ENCODE data around the gene RUFY4. TPM values are rescaled to one million over a fixed set of nuclear protein-coding genes. Genes with fewer than 3 reads are reported as not detected.
"Not testable (repeated sequence)": the region's sequence is repeated elsewhere in the genome, so short reads cannot be mapped to it uniquely, and the experiment has no call there.

The RUFY4 gene
- total RNA-seq, 1 experiment from 2014 or later = not detected

DNA sequence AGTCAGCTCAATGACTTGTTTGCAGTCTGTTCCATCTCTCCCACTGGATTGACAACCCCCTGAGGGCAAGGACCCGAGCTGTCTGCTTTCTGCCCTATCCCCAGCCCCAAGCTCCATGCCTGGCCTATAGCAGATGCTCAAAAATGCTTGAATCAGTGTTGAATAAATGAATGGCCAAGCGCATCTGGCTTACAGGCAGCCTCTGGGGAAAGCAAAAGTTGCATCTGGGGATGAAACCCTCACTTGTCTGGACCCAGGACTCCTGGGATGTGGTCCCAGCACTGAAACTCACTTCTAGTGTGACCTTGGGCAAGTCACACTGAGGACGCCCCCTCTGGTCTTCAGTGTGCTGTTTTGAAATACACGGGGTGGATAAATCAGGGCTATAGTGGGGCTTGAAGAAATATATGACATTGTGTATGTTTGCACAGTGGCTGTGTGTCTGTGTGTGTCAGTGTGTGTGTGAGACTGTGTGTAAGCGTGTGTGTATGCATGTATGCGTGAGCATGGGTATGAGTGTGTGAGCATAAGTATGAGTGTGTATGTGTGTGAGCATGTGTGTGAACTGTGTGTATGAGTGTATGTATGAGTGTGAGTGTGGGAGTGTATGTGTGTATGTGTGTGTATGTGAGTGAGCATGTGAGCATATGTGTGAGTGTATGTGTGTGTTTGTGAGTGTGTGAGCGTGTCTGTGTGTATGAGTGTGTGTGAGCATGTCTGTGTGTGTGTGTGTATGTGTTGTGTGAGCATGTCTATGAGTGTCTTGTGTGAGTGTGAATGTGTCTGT is 38.5 kb upstream of the RUFY4 start:
- no peak for DNase-seq (ENCODE audit: low read depth)

DNA sequence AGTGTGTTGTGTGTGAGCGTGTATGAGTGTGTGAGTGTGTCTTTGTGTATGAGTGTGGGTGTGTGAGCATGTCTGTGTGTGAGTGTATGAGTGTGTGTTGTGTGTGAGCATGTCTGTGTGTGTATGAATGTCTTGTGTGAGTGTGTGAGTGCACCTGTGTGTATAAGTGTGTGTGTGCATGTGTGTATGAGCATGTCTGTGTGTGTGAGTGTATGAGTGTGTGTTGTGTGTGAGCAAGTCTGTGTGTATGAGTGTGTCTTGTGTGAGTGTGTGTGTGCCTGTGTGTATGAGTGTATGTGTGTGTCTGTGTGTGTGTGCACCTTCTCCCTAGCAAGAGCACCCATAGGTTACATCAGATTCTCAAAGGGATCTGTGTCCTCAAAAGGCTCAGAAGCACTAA is 37.8 kb upstream of the RUFY4 start:
- no peak for DNase-seq (ENCODE audit: low read depth)

DNA sequence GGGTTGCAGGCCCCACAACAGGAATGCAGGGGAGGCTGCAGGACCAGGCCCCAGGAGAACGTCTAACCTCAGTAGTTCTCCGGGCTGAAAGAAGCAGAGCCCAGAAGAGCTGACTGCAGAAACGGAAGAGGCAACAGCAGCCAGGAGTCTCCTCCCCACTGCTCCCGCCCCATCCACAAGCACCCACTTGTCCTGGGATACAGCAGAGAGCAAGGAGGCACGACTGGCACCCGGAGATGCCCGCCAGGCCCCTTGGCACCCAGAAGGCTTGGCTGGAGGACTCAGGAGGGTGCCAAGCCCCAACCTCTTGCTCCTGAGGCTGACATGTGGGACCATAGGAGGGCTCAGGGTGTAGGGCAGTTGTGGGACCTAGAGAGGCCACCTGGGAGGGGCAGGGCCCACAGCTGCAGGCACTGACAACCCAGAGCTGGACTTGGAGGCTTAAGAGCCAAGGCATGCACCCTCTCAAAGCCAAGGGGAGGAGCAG is 37.2 kb upstream of the RUFY4 start:
- DNase-seq (ENCODE audit: low read depth) = no peak

DNA sequence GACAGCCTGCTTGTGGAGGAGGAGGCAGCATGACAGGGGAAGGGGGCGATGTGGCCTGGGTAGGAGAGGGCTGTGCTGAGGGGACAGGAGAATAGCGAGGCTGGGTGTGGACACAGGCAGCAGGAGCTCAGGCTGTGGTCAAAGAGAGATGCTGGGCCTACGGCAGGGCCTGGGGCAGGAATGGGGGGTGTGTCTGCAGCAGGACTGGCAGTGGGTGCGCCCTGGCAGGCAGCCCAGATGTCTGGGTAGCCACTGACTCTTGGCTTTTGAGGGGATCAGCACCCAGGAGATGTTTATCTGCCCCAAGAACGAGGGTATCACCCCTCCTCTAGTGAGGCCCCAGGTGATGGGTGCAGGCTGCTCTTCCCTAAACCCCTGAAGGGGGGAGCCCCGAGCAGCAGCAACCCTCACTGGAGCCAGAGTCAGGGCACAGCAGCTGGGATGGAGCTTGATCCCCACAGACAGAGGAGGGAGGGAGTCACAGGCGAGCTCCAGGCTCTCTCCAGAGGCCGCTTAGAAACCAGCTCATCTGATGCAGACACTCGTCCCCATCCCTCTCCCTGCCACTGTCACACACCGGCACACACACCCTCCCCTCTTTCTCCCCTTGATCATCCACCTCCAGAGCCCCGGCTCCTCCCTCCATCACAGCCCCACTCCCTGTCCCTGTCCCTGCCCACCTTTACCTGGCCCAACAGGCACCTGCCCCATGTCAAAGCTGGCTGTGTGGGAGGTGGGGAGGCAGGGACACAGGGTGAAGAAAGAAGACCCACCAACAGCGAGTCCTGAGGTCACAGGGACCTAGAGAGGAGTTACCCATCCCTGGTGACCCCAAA is 36.5 kb upstream of the RUFY4 start:
- DNase-seq (ENCODE audit: low read depth) = no peak

DNA sequence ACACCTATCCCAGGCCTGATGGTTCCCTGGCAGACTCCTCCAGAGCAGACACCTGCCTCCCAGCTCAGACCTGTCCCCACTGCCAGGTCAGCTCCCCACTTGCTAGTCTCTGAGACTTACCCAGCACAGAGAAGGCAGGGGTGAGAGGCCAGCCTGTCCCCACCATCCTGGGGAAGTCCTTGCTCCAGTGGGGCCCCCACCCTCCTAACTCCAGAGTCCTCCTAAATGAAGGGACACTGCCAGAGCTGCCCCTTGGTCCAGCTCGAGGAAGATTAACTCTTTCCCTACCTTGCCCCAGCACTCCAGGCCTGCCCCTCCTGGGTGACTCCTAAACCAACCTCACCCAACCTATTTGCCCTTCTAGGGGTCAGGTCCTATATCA is 35.9 kb upstream of the RUFY4 start:
- no peak for DNase-seq (ENCODE audit: low read depth)

DNA sequence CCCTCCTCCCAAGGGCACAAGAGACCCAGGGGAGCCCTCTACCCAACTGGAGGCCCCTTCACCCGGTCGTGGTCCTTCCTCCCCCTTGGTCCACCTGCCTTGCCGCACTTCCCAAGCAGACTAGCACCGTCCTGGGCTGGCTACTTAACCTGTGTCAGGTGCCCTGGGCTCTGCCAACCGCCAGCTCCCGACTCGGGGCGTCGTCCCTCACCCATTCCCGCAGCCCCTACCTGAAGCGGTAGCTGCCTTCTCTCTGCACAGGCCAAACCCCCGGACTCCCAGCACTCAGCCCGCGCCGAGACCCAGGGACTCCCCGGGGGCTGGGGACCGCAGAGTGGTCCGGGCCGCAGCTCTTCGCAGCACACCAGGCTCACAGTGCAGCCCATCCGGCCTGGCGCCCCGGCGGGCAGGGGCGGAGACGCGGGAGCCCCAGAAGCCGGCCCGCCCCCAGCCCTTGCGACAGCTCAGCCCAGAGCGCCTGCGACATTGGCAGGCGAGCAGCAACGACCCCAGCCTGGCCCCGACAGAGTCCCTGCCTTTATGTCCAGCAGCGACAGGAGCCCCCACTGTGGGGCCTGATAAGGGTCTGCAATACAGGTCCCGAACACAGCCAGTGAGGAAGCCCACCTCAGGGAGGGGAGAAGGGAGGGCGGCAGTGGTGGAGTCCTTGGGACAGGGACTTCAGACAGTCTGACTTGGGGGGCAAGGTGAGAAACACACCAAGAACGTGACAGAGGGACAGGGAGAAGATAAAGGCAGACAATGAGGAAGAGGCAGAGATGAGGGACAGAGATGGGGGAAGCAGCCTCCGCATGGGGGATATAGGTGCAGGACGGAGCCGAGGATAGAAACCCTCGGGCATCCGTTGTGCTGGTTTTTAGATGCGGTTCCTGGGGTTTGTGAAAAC is 35.2 kb upstream of the RUFY4 start:
- no peak for DNase-seq (ENCODE audit: low read depth)

DNA sequence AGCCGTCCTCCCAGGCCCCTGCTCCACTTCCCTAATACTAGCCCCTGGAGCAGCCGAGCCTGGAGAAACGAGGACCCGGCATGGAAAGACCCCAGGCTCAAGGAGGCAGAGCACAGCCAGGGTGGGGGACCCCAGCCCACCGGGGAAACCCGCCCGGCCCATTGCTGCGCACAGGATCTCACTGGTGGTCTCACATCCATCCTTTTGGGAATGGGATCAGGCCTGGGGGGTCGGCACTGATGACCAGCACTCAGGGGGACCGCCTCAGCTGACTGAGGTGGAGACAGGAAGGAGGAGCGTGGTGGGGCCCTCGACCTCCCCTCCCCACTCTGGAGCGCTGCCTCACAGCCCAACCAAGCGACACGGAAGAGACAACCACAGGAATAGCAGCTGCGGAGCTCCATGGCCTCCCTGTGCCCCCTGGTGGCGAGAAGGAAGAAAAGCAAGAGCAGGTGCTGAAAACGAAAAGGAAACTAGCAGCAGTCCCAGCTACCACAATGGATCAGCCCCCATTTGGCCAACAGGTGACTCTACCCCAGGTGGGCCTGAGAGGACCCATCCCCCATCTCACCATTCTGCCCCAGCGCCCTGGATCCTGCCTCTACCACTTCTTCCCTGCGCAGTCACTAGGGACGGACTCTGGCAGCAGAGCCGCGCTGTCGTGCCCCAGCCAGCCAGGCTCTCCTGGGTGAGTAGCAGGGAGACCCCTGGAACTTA is 34.4 kb upstream of the RUFY4 start:
- DNase-seq (ENCODE audit: low read depth) = peak; percentile 63

DNA sequence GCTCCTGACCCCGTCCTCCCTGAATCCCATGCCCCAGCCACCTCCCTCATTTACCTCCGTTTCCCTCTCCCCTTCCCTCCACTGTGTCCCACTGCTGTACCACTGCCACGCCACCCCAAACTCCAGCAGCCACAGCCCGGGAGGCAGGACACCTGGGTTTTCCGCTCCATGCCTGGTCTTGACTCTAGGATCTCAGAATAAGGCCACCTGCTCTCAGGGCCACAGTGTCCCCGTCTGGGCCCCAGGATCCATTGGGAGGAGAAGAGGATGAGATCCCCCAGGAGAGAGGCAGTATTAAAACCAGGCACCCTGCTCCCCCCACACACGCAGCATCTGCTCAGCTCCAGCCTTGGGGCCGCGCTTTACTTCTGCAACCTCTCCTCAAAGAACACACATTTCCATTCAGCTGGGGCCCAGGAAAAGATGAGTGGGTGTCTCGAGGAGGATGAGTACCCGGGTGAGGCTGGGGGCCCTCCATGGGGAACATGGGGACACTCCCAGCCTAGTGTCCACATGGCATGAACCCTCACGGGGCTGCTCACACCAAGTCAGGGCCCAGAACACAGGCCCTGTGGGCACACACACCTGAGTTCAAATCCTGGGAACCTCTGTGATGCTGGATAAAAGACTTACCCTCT is 33.5 kb upstream of the RUFY4 start:
- no peak for DNase-seq (ENCODE audit: low read depth)

DNA sequence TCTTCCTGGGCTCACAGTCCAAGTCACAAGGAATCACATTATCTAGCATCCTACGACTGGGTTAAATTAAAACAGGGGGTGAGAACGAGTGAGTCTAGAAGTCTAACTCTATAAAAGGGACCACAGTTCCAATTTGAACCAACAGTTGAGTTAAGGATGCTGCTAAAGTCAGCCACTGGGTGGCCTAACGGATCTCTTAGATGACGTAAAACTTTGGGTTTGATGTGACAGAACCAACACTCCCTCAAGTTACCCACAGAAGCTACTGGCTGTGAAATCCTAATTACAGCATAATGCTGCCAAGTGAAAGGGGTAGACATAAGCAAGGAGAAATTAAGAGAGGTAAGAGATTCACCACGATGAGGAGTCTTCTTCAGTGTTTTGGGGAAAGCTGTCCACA is 32.7 kb upstream of the RUFY4 start:
- DNase-seq (ENCODE audit: low read depth) = no peak

DNA sequence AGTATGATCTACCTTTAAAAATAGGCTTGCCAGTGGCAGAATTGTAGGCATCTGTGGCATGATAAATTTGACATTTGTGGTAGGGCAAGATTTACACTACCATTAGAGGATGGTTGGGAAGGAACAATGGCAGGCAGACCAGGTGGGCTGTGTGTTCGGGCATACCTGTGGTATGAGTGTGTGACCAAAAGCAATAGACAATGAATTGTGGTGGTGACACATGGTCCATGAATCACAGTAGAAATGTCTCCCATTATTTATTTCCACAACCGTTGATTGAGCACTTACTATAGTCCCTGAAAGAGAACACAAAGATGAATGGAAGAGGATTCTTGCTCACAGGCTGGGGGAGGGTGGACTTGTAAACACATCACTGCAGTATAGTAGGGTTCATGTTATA is 29.9 kb upstream of the RUFY4 start:
- DNase-seq (ENCODE audit: low read depth) = peak; percentile 58

DNA sequence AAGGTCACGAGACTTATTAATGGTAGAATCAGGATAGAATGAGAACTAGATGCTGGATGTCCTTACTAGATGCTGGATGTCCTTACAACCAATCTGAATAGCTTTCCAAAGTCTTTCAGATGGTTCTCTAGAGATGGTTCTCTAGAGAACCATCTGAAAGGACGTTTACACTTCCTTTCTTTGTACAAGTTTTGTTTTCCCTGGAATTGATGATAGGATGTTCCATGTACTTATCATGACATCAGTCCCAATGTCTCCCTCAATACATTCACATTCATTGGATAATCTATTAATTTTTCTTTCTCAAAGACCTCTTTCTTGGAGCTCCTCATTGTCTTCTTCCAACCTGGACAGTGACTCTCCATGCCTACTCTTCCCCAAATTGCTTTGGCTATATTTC is 28.2 kb upstream of the RUFY4 start:
- DNase-seq (ENCODE audit: low read depth) = no peak

DNA sequence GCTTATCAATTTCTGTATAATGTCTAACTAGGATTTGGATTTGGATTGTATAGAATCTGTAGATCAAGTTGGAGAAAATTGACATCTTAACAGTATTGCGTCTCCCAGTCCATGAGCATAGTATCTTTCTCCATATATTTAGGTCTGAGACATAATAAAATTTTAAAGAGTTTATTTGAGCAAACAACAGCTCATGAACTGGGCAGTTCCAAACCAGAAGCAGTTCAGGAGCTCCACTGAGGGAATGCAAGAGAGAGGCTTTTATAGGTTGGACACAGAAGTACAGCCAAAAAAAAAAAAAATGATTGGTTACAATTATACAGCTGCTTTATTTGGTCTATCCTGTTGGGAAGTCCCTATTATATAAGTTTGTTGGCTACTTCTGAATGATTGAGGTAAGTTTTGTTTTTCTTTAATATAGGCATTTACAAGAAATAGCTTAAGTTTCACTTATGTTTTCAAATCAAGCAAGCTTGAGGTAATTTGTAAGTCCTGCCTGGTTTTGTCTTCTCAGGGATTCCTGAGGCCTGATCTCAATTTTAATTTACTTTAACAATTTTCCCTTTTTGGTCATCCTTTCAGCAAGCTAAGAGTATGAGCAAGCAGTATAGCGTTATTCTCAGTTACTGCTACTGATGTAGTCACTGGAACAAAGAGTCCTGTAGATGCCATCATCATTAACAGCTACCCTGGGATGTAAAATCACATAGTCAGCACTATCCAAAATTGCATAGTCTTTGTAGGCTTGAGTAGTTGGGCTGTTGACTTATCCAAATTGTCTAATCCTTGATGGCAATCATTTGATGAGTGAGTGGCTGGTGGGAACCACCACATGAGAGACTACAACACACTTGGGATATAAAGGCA is 27.5 kb upstream of the RUFY4 start:
- DNase-seq (ENCODE audit: low read depth) = no peak

DNA sequence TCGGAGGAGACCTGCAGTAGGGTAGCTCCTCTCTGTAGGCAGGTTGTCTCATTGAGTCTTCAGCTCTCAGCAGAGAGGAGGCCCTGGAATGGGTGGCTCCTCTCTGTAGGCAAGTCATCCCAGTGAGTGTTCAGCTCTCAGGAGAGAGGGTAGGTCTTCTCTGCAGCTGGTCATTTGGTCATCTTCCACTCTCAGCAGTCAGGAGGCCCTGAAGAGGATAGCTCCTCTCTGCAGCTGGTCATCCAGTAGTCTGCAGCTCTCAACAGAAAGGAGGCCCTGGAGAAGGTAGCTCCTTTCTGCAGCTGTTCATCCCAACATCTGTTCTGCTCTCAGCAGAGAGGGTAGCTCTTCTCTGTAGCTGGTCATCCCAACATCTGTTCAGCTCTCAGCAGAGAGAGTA is 26.0 kb upstream of the RUFY4 start:
- DNase-seq (ENCODE audit: low read depth) = no peak

DNA sequence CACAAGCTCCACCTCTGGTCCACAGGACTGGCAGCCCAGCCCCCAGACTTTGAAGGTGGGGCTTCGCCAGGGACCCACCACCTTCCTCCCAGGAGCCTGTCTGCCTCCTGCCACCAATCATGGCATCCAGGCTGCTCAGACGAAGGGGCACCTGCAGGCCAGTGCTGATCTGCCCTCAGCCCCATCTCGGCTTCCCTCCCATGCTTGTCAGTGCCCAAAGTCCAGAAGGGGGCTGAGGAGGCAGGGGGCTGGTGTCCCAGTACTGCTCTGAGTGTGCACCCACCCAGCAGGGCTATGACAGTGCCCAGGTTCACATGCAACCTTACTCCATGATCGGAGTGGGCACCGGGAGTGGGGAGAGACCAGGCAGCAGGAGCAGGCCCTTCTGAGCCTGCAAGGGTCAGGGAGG is 25.3 kb upstream of the RUFY4 start:
- DNase-seq (ENCODE audit: low read depth) = no peak

DNA sequence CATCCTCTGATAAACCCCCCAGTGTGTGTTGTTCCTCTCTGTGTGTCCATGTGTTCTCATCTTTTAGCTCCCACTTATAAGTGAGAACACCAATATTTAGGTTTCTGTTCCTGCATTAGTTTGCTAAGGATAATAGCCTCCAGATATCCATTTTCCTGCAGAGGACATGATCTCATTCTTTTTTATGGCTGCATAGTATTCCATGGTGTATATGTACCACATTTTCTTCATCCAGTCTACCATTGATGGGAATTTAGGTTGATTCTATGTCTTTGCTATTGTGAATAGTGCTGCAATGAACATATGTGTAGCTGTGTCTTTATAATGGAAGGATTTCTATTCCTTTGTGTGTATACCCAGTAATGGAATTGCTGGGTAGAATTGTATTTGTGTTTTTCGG is 24.5 kb upstream of the RUFY4 start:
- not testable (repeated sequence) for DNase-seq (ENCODE audit: low read depth)

DNA sequence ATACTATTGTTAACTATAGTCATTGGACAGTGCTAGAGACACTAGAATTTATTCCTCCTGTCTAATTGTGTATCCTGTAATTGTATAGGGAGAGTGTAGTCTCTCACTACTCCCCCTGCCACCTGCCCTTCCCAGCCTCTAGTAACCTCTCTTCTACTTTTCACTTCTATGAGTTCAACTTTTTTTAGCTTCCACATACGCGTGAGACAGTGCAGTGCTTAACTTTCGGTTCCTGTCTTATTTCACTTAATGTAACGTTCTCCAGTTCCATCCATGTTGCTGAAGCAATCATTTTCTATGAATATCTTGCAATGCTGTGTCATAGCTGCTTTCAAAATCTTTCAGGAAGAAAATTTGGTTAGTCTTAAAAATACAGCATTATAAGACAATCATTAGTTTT is 22.8 kb upstream of the RUFY4 start:
- DNase-seq (ENCODE audit: low read depth) = no peak

DNA sequence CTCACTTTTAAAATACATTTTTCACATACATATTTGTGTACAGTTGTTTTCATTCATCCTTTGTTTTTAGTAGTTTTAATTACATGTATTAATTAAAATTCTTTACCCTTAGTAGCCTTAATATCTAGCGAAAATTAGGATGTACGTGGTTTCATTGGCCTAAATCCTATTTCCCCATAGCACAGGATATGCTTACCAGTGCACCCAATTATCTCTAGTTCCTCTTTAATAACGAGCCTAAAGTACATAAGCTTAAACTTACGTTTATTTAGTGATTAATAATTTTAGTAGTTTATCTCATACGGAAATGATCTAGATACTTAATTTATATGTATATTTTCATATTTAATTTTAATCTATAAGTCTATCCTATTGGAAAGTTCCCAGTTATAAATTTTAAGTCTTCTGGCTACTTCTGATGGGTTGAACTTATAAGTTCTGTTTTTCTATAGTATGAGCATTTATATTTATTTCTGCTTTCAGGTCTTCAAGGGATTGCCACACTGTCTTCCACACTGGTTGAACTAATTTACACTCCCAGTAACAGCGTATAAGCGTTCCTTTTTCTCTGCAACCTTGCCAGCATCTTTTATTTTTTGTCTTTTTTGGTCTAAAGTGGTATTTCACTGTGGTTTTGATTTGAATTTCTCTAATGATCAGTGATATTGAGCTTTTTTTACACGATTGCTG is 21.4 kb upstream of the RUFY4 start:
- no peak for DNase-seq (ENCODE audit: low read depth)

DNA sequence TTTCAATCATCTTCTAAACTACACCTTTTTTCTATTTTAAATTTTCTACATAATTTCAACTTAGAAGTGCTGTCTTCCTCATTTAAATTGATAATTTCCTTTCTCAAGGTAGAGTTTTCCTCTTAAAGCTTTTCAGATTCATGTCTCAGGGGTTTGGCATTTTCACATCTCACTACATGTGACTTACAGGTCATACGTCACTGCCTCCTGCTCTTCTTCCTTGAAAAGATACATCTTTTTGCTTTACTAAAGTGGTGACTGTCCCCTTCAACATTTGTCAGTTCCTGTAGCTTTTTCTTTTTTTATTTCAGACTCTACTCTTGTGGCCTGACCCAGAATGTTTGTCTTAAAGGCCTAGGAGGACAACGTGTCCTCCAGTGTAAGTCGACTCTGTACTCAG is 17.1 kb upstream of the RUFY4 start:
- DNase-seq (ENCODE audit: low read depth) = no peak

DNA sequence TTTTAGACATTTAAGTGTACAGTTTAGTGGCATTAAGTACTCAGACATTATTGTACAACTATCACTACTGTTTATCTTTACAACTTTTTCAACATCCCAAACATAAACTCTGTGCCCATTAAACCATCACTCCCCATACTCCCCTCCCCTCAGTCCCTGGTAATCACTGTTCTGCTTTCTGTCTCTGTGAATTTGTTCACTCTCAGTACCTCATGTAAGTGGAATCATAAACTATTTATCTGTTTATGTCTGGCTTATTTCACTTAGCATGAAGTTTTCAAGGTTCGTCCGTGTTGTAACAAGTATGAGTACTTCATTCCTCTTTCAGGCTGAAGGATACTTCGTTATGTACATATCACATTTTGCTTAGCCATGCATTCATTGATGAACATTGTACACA is 9.8 kb upstream of the RUFY4 start:
- no peak for DNase-seq (ENCODE audit: low read depth)
